IPS-20b (cell line): Measurements from ENCODE around the gene TMC2.

Experiments
- H3K27ac ChIP-seq: one replicate; pipeline ENCODE4 v1.5.1; 2013; ENCODE audit warnings: low read length
- H3K27me3 ChIP-seq: 2 replicates; pipeline ENCODE4 v1.6.1; 2013; ENCODE audit warnings: mild to moderate bottlenecking, low read length, inconsistent platforms; ENCODE audit not compliant: insufficient read depth
- H3K36me3 ChIP-seq: 2 replicates; pipeline ENCODE4 v1.6.1; 2013; ENCODE audit warnings: low read depth, mild to moderate bottlenecking, inconsistent platforms, low read length, moderate library complexity; ENCODE audit not compliant: insufficient read depth
- H3K4me1 ChIP-seq: 2 replicates; pipeline ENCODE4 v1.6.1; 2013; ENCODE audit warnings: mild to moderate bottlenecking, control low read depth, inconsistent platforms, low read length, moderate library complexity; ENCODE audit not compliant: insufficient read depth
- H3K4me3 ChIP-seq: 2 replicates; pipeline ENCODE4 v1.5.1; 2013; ENCODE audit warnings: mild to moderate bottlenecking, low read length, inconsistent platforms
- H3K9ac ChIP-seq: 2 replicates; pipeline ENCODE4 v1.6.1; 2013; ENCODE audit warnings: low read depth, mild to moderate bottlenecking, inconsistent platforms, low read length, moderate library complexity
- H3K9me3 ChIP-seq: 2 replicates; pipeline ENCODE4 v1.6.1; 2013; ENCODE audit warnings: mild to moderate bottlenecking, low read depth, low read length, inconsistent platforms; ENCODE audit not compliant: insufficient read depth

The TMC2 gene

DNA sequence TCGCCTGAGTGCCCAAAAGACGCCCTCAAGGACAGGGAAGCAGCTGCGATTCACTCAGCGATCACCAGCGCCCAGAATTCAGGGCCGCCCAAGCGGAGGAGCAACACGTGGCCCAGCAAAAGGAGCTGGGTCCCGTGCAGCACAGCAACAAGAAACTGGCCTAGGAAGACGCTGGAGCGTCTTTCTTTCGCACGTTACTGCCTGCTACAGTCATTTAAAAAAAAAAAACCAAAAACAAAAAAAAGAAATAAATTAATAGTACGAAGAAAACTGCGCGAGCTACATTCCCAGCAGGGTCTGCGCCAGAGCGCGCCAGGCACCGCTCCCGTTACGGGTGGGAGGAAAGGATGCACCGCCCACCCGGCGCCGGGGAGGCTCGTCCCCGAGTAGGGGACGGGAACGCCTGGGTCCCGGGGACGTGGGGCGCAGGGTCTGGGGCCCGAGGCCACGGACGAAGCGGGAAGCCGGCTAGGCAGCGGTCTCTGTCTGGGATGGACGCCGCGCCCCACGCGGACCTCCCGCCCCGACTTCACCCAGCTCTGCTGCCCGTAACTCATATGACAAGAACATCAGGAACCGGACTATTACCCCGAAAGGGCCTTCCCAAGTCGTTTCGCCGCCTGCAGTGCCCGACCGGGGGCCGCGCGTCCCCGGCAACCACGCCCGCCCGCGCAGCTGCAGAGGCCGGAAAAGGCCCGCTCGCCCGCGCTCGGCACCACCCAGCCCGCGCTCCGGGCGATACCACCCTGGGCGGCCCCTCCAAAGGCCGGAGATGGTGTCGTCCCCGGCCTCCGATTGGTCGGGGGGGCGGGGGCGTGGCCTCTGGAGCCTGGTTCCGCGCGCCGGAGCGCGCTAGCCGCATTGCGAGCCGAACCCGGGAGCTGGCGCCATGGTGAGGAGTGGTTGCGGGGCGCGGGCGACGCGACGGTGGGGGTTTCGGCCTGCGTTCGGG lies 115.7 kb downstream of the TMC2 start, which contains the start of gene NOP56:
Gene NOP56 (plus strand): TSS at position 861 of the 952 bp plus-strand sequence. CDS start 29 bp downstream, at position 890.
- Histone ChIP-seq H3K27me3 (no peaks in the 10 kb centered on the region), H3K4me3 (peak within 1 kb of the TSS; percentile 97), H3K4me1 (peaks cover 9% of the 10 kb centered on the region; the same call in 1 of the 2 replicates), H3K9ac (peak within 1 kb of the TSS; percentile 98), H3K27ac (peak within 1 kb of the TSS; percentile 58), H3K36me3 (peaks cover 42% of the 10 kb centered on the region), H3K9me3 (no peaks in the 10 kb centered on the region)

- peak overlapping the region; percentile 97 for H3K4me3 ChIP-seq
- peak overlapping the region; percentile 98 for H3K9ac ChIP-seq
- H3K36me3 ChIP-seq: peaks cover 51% of the 10 kb centered on the region
- H3K4me1 ChIP-seq: peaks cover 9% of the 10 kb centered on the region; the same call in 1 of the 2 replicates
- H3K27me3 ChIP-seq: no peaks in the 10 kb centered on the region
- peak overlapping the region; percentile 23 for H3K27ac ChIP-seq
- H3K9me3 ChIP-seq: no peaks in the 10 kb centered on the region
Observed at GRCh38 chr20:2652724-2653555, 116.6 kb downstream of the TMC2 start.

DNA sequence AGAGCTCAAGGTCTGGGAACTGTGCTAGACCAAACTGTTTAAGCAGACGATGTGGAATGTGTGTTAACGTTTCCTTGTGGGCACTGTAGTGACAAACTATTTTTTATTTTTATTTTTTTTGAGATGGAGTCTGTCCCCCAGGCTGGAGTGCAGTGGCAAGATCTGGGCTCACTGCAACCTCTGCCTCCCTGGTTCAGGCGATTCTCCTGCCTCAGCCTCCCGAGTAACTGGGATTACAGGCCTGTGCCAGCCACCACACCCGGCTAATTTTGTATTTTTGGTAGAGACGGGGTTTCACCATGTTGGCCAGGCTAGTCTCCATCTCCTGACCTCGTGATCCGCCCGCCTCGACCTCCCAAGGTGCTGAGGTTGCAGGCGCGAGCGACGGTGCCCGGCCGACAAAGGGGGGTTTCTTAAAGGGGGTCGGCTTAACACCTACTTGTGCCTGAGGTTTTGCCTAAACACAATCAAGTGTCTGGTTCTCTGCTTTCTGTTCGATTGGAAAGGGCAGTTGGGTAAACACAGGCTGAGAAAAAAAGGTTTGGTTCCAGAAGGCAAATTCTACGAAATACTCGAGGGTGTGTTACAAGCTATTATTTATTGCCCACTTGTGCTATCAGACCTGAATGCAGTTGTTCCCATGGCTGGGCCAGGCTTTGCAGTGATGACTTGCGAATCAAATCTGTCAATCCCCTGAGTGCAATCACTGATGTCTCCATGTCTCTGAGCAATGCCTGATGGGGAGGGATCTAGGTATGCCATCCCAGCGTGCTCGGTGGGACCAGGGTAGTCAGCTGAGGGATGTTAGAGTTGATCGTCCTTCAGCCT lies 117.4 kb downstream of the TMC2 start:
- H3K36me3 ChIP-seq: peaks cover 59% of the 10 kb centered on the region
- peak overlapping the region; percentile 23 for H3K27ac ChIP-seq
- no peaks in the 10 kb centered on the region for H3K27me3 ChIP-seq

DNA sequence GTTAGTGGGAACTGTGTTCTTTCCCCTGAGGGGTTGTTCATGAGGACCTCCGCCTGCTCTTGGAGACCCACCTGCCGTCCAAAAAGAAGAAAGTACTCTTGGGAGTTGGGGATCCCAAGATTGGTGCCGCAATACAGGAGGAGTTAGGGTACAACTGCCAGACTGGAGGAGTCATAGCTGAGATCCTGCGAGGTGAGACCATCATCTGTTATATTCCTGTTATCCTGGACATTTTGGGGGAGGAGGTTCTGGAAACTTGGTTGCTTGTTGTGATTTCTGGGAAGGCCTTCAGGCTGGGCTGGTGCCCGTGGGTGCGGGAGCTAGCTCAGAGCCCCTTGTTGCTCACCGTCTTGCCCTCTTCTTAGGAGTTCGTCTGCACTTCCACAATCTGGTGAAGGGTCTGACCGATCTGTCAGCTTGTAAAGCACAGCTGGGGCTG lies 118.0 kb downstream of the TMC2 start:
- peaks cover 9% of the 10 kb centered on the region; the same call in 1 of the 2 replicates for H3K4me1 ChIP-seq
- H3K9ac ChIP-seq: peak overlapping the region; percentile 98; the same call in 1 of the 2 replicates
- no peaks in the 10 kb centered on the region for H3K9me3 ChIP-seq
- no peaks in the 10 kb centered on the region for H3K27me3 ChIP-seq
- H3K27ac ChIP-seq: no peak overlapping the region
- peaks cover 65% of the 10 kb centered on the region for H3K36me3 ChIP-seq
- peak overlapping the region; percentile 97 for H3K4me3 ChIP-seq

More for the DNA sequence above, 117.4 kb downstream of the TMC2 start:
- Histone ChIP-seq H3K9ac (peak overlapping the region; percentile 98), H3K4me3 (peak overlapping the region; percentile 97), H3K4me1 (peaks cover 9% of the 10 kb centered on the region; the same call in 1 of the 2 replicates), H3K9me3 (no peaks in the 10 kb centered on the region)

DNA sequence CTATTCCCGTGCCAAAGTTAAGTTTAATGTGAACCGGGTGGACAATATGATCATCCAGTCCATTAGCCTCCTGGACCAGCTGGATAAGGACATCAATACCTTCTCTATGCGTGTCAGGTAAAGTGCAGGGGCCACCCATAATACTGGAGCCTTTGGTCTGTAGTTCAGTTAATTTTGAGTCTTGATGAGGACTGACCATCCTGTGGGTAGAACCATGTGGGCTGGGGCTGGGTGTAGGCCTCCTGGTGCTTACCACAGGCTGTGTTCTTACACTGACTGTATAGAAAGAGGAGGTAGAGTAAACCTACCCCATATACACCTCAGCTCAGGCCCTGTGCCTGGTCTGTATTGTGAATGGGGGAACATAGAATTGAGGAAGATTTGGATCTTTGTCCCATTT lies 118.5 kb downstream of the TMC2 start:
- Histone ChIP-seq H3K36me3 (peaks cover 69% of the 10 kb centered on the region), H3K27me3 (no peaks in the 10 kb centered on the region), H3K4me3 (peak overlapping the region; percentile 97; the same call in 1 of the 2 replicates), H3K9ac (peak overlapping the region; percentile 98; the same call in 1 of the 2 replicates), H3K9me3 (no peaks in the 10 kb centered on the region), H3K4me1 (peaks cover 9% of the 10 kb centered on the region; the same call in 1 of the 2 replicates), H3K27ac (no peak overlapping the region)

DNA sequence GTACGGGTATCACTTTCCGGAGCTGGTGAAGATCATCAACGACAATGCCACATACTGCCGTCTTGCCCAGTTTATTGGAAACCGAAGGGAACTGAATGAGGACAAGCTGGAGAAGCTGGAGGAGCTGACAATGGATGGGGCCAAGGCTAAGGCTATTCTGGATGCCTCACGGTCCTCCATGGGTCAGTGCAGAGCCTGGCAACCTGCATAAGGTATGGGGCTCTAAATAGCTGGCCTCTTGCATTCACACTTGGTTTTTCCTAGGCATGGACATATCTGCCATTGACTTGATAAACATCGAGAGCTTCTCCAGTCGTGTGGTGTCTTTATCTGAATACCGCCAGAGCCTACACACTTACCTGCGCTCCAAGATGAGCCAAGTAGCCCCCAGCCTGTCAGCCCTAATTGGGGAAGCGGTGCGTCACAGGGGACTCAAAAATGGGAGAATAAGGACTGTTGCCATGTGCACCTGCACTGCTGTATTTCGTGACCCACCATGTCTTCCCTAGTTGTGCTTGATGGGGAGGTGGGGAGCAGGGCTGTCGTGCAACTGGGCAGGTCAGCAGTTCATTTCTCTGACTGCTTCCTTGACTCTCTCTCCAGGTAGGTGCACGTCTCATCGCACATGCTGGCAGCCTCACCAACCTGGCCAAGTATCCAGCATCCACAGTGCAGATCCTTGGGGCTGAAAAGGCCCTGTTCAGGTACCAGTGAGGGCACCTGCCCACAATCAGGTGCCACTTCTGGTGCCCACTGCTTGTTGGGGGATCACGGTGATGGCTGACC lies 119.2 kb downstream of the TMC2 start:
- Histone ChIP-seq H3K36me3 (peaks cover 76% of the 10 kb centered on the region), H3K4me3 (peak overlapping the region; percentile 97; the same call in 1 of the 2 replicates), H3K4me1 (peaks cover 9% of the 10 kb centered on the region; the same call in 1 of the 2 replicates), H3K9ac (no peak overlapping the region), H3K9me3 (no peaks in the 10 kb centered on the region), H3K27ac (no peak overlapping the region), H3K27me3 (no peaks in the 10 kb centered on the region)

DNA sequence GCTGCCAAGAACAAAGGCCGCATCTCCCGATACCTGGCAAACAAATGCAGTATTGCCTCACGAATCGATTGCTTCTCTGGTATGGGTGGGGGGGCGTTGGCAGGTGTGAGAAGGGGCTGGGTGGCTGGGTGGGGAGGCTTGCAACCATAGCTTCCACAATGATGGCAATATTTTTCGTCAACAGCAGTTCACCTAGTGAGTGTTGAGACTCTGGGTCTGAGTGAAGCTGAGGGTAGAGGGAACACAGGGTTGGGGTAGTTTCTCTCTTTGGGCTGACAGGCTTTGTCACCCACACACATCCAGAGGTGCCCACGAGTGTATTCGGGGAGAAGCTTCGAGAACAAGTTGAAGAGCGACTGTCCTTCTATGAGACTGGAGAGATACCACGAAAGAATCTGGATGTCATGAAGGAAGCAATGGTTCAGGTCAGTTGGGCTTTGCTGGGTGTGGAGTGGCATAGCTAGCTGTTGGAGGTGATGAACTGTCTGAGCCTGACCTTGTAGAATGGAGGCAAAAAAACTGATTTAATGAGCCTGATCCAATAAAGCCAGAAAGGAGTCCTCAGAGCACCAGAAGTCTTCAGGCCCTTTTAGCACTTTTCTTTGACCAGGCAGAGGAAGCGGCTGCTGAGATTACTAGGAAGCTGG lies 120.2 kb downstream of the TMC2 start:
- Histone ChIP-seq H3K9ac (no peak overlapping the region), H3K9me3 (no peaks in the 10 kb centered on the region), H3K27me3 (no peaks in the 10 kb centered on the region), H3K4me3 (no peak overlapping the region), H3K36me3 (peaks cover 85% of the 10 kb centered on the region), H3K4me1 (peaks cover 6% of the 10 kb centered on the region; the same call in 1 of the 2 replicates), H3K27ac (no peak overlapping the region)

DNA sequence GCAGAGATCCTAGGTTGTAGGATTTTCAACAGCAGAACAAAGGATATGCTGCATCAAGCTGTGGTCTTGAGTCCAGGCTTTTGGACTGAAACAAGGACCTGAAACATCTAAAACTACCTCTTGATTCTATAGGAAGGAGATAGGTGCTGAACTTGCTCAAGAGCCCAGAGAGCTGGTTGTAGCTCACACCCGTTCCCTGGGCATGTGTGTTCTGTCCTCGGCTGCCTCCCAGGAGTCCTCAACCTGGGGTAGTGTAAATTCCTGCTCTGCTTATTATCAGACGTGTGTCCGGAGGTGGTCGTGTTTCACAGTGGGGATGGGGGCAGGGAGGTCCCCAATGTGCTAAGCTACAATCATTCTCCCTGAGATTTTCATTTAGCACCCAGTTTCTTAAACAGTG lies 120.9 kb downstream of the TMC2 start:
- Histone ChIP-seq H3K4me1 (peaks cover 6% of the 10 kb centered on the region; the same call in 1 of the 2 replicates), H3K27me3 (no peaks in the 10 kb centered on the region), H3K36me3 (peaks cover 91% of the 10 kb centered on the region), H3K9me3 (no peaks in the 10 kb centered on the region), H3K9ac (no peak overlapping the region), H3K4me3 (no peak overlapping the region), H3K27ac (no peak overlapping the region)

DNA sequence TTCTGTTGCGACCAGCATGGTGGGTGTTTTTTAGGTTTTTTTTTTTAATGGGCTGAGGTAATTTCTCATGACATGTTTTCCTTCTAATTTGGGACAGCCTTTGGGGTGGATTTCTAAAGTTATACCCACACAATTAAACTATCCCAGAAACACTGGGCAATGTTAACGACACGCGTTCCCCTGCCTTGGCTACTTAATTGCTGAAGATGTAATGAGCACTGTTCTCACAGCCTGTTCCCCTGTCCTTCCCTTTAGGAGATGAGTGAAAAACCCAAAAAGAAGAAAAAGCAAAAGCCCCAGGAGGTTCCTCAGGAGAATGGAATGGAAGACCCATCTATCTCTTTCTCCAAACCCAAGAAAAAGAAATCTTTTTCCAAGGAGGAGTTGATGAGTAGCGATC lies 121.3 kb downstream of the TMC2 start:
- peaks cover 6% of the 10 kb centered on the region; the same call in 1 of the 2 replicates for H3K4me1 ChIP-seq
- H3K9me3 ChIP-seq: no peaks in the 10 kb centered on the region
- no peak overlapping the region for H3K27ac ChIP-seq
- no peak overlapping the region for H3K4me3 ChIP-seq
- no peaks in the 10 kb centered on the region for H3K27me3 ChIP-seq
- H3K36me3 ChIP-seq: peaks cover 94% of the 10 kb centered on the region
- H3K9ac ChIP-seq: no peak overlapping the region
